IPS DF 6.9 (cell line): ENCODE measurements around the gene MEF2D.

ENCODE experiments used
- DNase-seq: peaks from one replicate; pipeline ENCODE4 v3.0.0-alpha.2; 2013; ENCODE audit warnings: low read depth, low spot score
- H3K27ac ChIP-seq: one replicate; pipeline ENCODE4 v1.5.1; 2013; ENCODE audit warnings: low read length, control low read depth
- H3K27me3 ChIP-seq: 2 replicates; pipeline ENCODE4 v1.6.1; 2013; ENCODE audit warnings: mild to moderate bottlenecking, low read length; ENCODE audit not compliant: control insufficient read depth, insufficient read depth
- H3K36me3 ChIP-seq: 2 replicates; pipeline ENCODE4 v1.6.1; 2013; ENCODE audit warnings: low read length; ENCODE audit not compliant: control insufficient read depth, insufficient read depth
- H3K4me1 ChIP-seq: 2 replicates; pipeline ENCODE4 v1.6.1; 2013; ENCODE audit warnings: low read length; ENCODE audit not compliant: control insufficient read depth, insufficient read depth
- H3K4me3 ChIP-seq: 2 replicates; pipeline ENCODE4 v1.5.1; 2013; ENCODE audit warnings: mild to moderate bottlenecking, low read length
- H3K9me3 ChIP-seq: 2 replicates; pipeline ENCODE4 v1.6.1; 2013; ENCODE audit warnings: low read length, inconsistent platforms; ENCODE audit not compliant: control insufficient read depth, insufficient read depth
- WGBS: extraction: QIAGEN DNeasy Blood & Tissue Kit; methylation state at CpG from one replicate; pipeline ENCODE4 v1.1.7; 2013; ENCODE audit warnings: mixed read lengths, missing lambda C conversion rate; ENCODE audit not compliant: insufficient read length, insufficient coverage; 5-methylcytosine and 5-hydroxymethylcytosine counted together

MEF2D gene

GRCh38 chr1:156525071-156525501 lies 24.5 kb upstream of the MEF2D start:
- no peaks in the 10 kb centered on the region for H3K9me3 ChIP-seq
- H3K27ac ChIP-seq = no peak overlapping the region
- 0 out of 2 replicates have a peak, but pooled peaks cover 9% of the 10 kb centered on the region for H3K36me3 ChIP-seq
- DNase-seq = no peak
- no peaks in the 10 kb centered on the region for H3K27me3 ChIP-seq
- H3K4me1 ChIP-seq = peaks cover 8% of the 10 kb centered on the region
- WGBS = no CpG with 5 or more reads among the region's 6 CpGs
- H3K4me3 ChIP-seq = no peak overlapping the region

GRCh38 chr1:156524481-156524869 lies 23.9 kb upstream of the MEF2D start:
- H3K36me3 ChIP-seq = 0 out of 2 replicates have a peak, but pooled peaks cover 7% of the 10 kb centered on the region
- WGBS = no CpG with 5 or more reads among the region's 3 CpGs
- H3K27ac ChIP-seq = no peak overlapping the region
- H3K9me3 ChIP-seq = no peaks in the 10 kb centered on the region
- peaks cover 8% of the 10 kb centered on the region for H3K4me1 ChIP-seq
- no peaks in the 10 kb centered on the region for H3K27me3 ChIP-seq
- no peak overlapping the region for H3K4me3 ChIP-seq
- DNase-seq = no peak

- no peaks in the 10 kb centered on the region for H3K9me3 ChIP-seq
- H3K4me3 ChIP-seq = no peak overlapping the region
- DNase-seq = no peak
Measured at GRCh38 chr1:156523801-156524480, 23.4 kb upstream of the MEF2D start.

GRCh38 chr1:156522443-156522970 lies 21.9 kb upstream of the MEF2D start:
- H3K4me3 ChIP-seq = no peak overlapping the region
- no peaks in the 10 kb centered on the region for H3K27me3 ChIP-seq
- no peak overlapping the region for H3K27ac ChIP-seq
- DNase-seq = no peak
- H3K9me3 ChIP-seq = no peaks in the 10 kb centered on the region
- H3K36me3 ChIP-seq = 0 out of 2 replicates have a peak, but pooled peaks cover 2% of the 10 kb centered on the region
- H3K4me1 ChIP-seq = peaks cover 8% of the 10 kb centered on the region

More at GRCh38 chr1:156523801-156524480, 23.4 kb upstream of the MEF2D start:
- Histone ChIP-seq H3K27ac (no peak overlapping the region), H3K27me3 (no peaks in the 10 kb centered on the region), H3K36me3 (0 out of 2 replicates have a peak, but pooled peaks cover 6% of the 10 kb centered on the region), H3K4me1 (peaks cover 8% of the 10 kb centered on the region)
- WGBS = no CpG with 5 or more reads among the region's 2 CpGs

GRCh38 chr1:156517748-156518147 lies 17.2 kb upstream of the MEF2D start:
- no peaks in the 10 kb centered on the region for H3K4me1 ChIP-seq
- H3K36me3 ChIP-seq = no peaks in the 10 kb centered on the region
- H3K9me3 ChIP-seq = no peaks in the 10 kb centered on the region
- DNase-seq = no peak
- no peak overlapping the region for H3K4me3 ChIP-seq
- H3K27me3 ChIP-seq = no peaks in the 10 kb centered on the region
- no peak overlapping the region for H3K27ac ChIP-seq
- no CpG with 5 or more reads among the region's 4 CpGs for WGBS

- Histone ChIP-seq H3K27me3 (no peaks in the 10 kb centered on the region), H3K9me3 (no peaks in the 10 kb centered on the region), H3K4me1 (no peaks in the 10 kb centered on the region), H3K4me3 (no peak overlapping the region), H3K27ac (no peak overlapping the region), H3K36me3 (no peaks in the 10 kb centered on the region)
- no CpG with 5 or more reads among the region's 4 CpGs for whole genome bisulfite sequencing
- DNase-seq = no peak
Measured at GRCh38 chr1:156516821-156517220, 16.2 kb upstream of the MEF2D start.

GRCh38 chr1:156515956-156516355 lies 15.4 kb upstream of the MEF2D start:
- no peaks in the 10 kb centered on the region for H3K27me3 ChIP-seq
- no peak overlapping the region for H3K27ac ChIP-seq
- no CpG with 5 or more reads among the region's 2 CpGs for WGBS
- no peaks in the 10 kb centered on the region for H3K36me3 ChIP-seq
- DNase-seq = no peak
- no peak overlapping the region for H3K4me3 ChIP-seq
- no peaks in the 10 kb centered on the region for H3K9me3 ChIP-seq
- no peaks in the 10 kb centered on the region for H3K4me1 ChIP-seq

GRCh38 chr1:156513185-156513584 lies 12.6 kb upstream of the MEF2D start:
- no CpG with 5 or more reads among the region's 9 CpGs for WGBS
- no peaks in the 10 kb centered on the region for H3K36me3 ChIP-seq
- no peaks in the 10 kb centered on the region for H3K27me3 ChIP-seq
- no peak for DNase-seq
- H3K27ac ChIP-seq = no peak overlapping the region
- H3K9me3 ChIP-seq = no peaks in the 10 kb centered on the region
- H3K4me1 ChIP-seq = no peaks in the 10 kb centered on the region
- no peak overlapping the region for H3K4me3 ChIP-seq

- Histone ChIP-seq H3K4me1 (no peaks in the 10 kb centered on the region), H3K9me3 (no peaks in the 10 kb centered on the region), H3K4me3 (no peak overlapping the region), H3K36me3 (no peaks in the 10 kb centered on the region), H3K27me3 (no peaks in the 10 kb centered on the region), H3K27ac (no peak overlapping the region)
- no peak for DNase-seq
- no CpG with 5 or more reads among the region's 7 CpGs for WGBS
Measured at GRCh38 chr1:156511644-156512043, 11.1 kb upstream of the MEF2D start.

GRCh38 chr1:156510709-156511108 lies 10.1 kb upstream of the MEF2D start:
- Histone ChIP-seq H3K9me3 (no peaks in the 10 kb centered on the region), H3K4me3 (no peak overlapping the region), H3K27me3 (no peaks in the 10 kb centered on the region), H3K27ac (no peak overlapping the region), H3K36me3 (no peaks in the 10 kb centered on the region), H3K4me1 (no peaks in the 10 kb centered on the region)
- DNase-seq = no peak
- WGBS = no CpG with 5 or more reads among the region's 13 CpGs
